Fibroblast of mammary gland (primary cell): Measurements from ENCODE around the gene EFCAB9.

Experiments used
- DNase-seq: peaks from one replicate; pipeline ENCODE4 v3.0.0-alpha.2; 2010; ENCODE audit warnings: low read depth
- H3K4me3 ChIP-seq: 2 replicates; pipeline ENCODE4 v1.5.1; 2011; ENCODE audit warnings: low read depth, mild to moderate bottlenecking, low read length, moderate library complexity; ENCODE audit not compliant: control insufficient read depth
- TF ChIP-seq, protein P1 (sequence below): conservative IDR thresholded peaks from 2 replicates; pipeline ENCODE4 v1.5.1; 2011; ENCODE audit warnings: low read depth, low read length, inconsistent platforms; ENCODE audit not compliant: control insufficient read depth, insufficient read depth

Gene EFCAB9

DNA sequence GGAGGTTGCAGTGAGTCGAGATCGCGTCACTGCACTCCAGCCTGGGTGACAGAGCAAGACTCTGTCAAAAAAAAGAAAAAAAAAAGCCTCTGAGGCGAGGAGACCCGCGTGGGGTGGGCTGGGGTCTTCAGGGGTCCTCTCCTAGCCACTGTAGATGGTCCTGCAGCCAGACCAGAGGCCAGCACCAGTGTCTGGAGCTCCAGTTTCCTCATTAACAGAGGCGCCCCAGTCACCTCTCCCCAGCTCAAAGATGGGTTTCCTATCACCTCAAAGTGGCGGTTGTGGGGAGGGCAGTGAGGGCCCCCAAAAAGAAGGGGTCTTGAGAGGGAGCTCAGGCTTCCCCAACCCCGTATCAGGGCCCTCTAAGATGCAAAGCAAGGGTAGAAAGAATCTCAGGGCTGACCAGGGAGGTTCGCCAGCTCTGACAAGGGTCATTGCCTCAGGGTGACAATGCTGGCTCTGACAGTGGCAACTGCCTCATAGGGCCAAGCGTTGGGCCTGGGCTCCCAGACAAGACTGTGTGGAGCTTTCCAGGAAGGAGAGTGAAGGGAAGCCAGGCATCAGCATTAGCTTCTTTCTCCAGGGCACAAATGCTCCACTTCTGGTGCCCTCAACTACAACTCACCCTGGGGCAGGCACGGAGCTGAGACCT, 20.9 kb upstream of the EFCAB9 start:
- H3K4me3 ChIP-seq, result no peak overlapping the region
- TF ChIP-seq, protein P1, sequence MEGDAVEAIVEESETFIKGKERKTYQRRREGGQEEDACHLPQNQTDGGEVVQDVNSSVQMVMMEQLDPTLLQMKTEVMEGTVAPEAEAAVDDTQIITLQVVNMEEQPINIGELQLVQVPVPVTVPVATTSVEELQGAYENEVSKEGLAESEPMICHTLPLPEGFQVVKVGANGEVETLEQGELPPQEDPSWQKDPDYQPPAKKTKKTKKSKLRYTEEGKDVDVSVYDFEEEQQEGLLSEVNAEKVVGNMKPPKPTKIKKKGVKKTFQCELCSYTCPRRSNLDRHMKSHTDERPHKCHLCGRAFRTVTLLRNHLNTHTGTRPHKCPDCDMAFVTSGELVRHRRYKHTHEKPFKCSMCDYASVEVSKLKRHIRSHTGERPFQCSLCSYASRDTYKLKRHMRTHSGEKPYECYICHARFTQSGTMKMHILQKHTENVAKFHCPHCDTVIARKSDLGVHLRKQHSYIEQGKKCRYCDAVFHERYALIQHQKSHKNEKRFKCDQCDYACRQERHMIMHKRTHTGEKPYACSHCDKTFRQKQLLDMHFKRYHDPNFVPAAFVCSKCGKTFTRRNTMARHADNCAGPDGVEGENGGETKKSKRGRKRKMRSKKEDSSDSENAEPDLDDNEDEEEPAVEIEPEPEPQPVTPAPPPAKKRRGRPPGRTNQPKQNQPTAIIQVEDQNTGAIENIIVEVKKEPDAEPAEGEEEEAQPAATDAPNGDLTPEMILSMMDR, result no peak
- no peak for DNase-seq

DNA sequence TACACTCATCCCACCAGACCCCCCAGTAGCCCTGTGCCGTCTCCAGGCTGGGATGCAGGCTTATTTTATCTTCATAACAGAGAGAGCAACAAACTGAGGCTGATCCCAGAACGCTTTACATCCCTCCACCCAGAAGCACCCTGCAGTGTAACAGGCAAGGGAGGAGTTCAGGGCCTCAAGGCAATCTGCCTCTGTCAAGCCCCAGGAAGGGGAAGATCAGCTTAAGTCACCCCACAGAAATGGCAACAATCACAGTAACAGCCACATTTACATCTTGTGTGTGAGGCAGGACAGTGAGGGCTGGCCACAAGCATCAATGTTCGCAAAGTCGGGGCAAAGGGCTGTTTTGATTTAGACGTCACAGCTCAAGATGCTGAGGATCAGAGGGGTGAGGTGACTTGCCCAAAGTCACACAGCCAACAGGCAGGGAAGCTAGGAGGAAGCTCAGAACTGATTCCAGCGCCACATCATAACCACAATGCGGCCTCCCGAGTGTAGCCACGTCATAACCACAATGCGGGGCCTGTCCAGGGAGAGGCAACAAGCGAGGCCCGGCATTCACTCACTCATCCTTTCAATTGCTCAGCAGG, 20.3 kb upstream of the EFCAB9 start:
- no peak overlapping the region for H3K4me3 ChIP-seq
- DNase-seq, result peak; percentile 78
- TF ChIP-seq, protein P1, result no peak

DNA sequence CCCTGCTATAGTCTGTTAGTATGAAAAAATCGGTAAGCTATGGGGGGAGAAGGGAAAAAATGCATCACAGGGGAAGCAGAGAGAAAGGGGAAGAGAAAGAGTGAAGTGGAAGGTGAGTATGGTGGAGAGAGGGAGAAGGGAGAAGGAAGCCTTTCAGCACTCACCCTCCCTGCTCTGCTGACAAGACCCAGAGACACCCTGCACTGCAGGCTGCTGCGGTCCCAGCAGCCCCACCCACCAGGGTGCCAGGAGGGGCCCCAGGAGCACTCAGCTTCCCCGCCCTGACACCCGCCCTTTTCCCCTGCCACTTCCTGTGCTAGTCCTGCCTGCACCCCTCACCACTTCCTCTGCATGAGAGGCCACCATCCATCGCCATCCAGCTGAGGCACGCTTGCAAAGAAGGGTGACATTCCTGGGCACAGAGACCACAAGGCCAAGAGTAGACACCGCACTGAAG, 18.7 kb upstream of the EFCAB9 start:
- TF ChIP-seq, protein P1, result no peak
- H3K4me3 ChIP-seq, result no peak overlapping the region

DNA sequence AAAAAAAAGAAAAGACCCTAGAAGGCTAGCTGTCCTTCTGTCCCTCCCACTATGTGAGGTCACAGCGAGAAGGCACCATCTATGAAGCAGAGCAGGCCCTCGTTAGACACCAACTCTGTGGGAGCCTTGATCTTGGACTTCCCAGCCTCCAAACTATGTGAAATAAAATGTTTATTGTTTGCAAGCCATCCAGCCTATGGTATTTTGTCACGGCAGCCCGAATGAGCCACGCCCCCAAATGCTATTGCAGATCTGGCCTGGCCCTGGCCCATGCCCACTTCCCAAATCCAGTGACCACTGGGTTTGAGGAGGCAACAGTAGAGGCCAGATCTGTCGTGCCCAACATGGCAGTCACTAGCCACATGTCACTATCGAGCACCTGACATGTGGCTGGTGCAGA, 16.8 kb upstream of the EFCAB9 start:
- DNase-seq, result no peak
- TF ChIP-seq, protein P1, result no peak
- no peak overlapping the region for H3K4me3 ChIP-seq

More for the DNA sequence above, 18.7 kb upstream of the EFCAB9 start:
- DNase-seq, result no peak

DNA sequence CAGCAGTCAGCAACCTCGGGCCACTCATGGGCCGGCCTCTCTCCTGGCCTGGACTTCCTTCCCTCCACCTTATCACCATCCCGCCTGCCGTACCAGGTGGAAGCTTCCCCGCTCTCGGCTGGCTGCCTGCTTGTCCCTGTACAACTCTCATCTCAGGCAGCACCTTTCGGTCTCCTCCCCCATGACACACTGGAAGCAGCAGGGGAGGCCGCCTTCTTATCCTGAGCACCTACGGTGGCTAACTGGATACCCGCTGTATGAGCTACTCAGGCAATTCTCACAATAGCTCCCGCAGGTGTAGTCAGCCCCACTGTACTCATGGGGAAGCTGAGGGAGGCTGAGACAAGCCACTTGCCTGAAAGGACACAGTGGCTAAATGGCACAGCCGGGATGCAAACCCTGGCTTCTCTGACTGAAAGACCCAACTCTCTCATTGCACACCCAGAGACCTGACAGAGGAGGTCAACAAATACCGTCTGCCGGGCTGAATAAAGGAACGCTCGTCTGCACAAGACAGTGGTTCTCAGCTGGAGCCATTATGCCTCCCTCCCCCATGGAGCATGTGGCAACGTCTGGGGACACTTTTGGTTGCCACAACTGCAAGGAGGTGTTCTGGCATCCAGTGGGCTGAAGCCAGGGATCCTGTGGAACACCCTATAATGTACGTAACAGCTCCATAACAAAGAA, 15.5 kb upstream of the EFCAB9 start:
- no peak for DNase-seq
- H3K4me3 ChIP-seq, result no peak overlapping the region
- TF ChIP-seq, protein P1, result no peak

DNA sequence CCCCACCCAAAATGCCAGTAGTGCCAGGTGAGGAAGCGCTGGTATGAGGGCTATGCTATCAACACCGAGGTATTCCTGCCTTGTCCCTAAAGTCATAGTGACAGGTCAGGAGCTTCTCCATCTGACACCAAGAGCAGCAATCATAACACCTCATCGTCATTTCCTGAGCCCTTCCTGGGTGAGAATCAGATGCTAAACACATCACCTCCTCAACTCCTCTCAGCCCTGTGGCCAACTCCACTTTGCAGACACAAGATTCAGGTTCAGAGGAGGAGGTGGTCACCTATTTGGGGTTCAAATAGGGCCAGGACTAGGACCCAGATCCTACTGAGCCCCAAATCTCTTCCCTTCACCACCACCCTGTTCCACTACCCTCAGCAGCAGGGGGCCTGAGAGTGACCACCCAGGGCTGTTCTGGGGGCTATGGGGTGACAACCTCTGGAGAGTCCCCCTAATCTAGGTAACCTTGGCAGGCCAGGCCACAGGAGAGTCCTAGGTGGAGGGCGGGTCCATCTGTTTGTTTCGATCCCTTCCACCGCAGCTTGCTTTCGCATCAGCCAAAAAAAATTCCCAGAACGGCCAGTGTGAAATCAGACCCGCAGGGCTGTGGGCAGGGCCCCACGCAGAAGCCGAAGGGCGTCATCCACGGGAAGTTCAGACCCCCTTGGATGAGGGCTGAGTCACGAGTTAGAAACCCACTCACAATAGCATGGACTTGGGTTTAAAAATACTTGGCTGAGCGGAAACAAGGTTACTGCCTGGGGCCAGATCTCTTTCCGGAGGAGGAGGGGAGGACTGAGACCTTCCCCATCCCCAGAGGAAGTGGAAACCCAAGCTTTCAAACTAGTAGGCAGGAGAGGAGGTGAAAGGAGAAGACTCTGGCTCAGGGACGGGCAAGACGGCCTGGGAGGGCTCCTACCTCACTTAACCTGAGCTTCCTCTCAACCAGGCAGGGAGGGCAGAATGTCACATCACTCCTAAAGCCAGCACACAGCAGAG, 14.7 kb upstream of the EFCAB9 start:
- H3K4me3 ChIP-seq, result no peak overlapping the region
- DNase-seq, result peak; percentile 30

More for the DNA sequence above, 14.7 kb upstream of the EFCAB9 start:
- TF ChIP-seq, protein P1, result no peak
